Measurements from ENCODE around the gene MAG.

- no peak for TF ChIP-seq CTCF (IDR thresholded peaks at IDR 0.05)
- TF ChIP-seq, protein P1, sequence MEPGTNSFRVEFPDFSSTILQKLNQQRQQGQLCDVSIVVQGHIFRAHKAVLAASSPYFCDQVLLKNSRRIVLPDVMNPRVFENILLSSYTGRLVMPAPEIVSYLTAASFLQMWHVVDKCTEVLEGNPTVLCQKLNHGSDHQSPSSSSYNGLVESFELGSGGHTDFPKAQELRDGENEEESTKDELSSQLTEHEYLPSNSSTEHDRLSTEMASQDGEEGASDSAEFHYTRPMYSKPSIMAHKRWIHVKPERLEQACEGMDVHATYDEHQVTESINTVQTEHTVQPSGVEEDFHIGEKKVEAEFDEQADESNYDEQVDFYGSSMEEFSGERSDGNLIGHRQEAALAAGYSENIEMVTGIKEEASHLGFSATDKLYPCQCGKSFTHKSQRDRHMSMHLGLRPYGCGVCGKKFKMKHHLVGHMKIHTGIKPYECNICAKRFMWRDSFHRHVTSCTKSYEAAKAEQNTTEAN (CRISPR knock-in tag; IDR thresholded peaks at IDR 0.05) = no peak
- TF ChIP-seq TEAD1 (CRISPR knock-in tag; IDR thresholded peaks at IDR 0.05) = no peak
- no peak for TF ChIP-seq ZNF232 (CRISPR knock-in tag; IDR thresholded peaks at IDR 0.05)
- no peak for TF ChIP-seq NFE2L1 (CRISPR knock-in tag; IDR thresholded peaks at IDR 0.05)
- no peak for TF ChIP-seq SMAD3 (CRISPR knock-in tag; IDR thresholded peaks at IDR 0.05; ENCODE audit: borderline replicate concordance)
- no peak for TF ChIP-seq NR1H2 (CRISPR knock-in tag; IDR thresholded peaks at IDR 0.05)
- TF ChIP-seq SP1 (CRISPR knock-in tag; conservative IDR thresholded peaks at IDR 0.05) = no peak
- TF ChIP-seq ZNF416 (CRISPR knock-in tag; IDR thresholded peaks at IDR 0.05) = no peak
- TF ChIP-seq PREB (CRISPR knock-in tag; IDR thresholded peaks at IDR 0.05; ENCODE audit: borderline replicate concordance) = no peak
- no peak for TF ChIP-seq ZNF263 (CRISPR knock-in tag; IDR thresholded peaks at IDR 0.05; ENCODE audit: low read depth)
- no peak for TF ChIP-seq ZNF396 (CRISPR knock-in tag; IDR thresholded peaks at IDR 0.05; ENCODE audit: borderline replicate concordance)
These were observed 7.5 kb upstream of the MAG start for GRCh38 chr19:35284153-35285094.
